GM18511 (cell line): Measurements from ENCODE around the gene FBXL2.
"Not testable (repeated sequence)": the region's sequence is repeated elsewhere in the genome, so short reads cannot be mapped to it uniquely, and the experiment has no call there.

Source experiments
- ATAC-seq: cut with Tn5 transposase; IDR thresholded peaks from one replicate; pipeline ENCODE4 v1.9.1; 2021; ENCODE audit warnings: mild to moderate bottlenecking, moderate library complexity; ENCODE audit not compliant: unreplicated experiment

FBXL2 gene

GRCh38 chr3:33385423-33385822 is 108.2 kb downstream of the FBXL2 start:
- no peak for ATAC-seq

- ATAC-seq: no peak
Measured at GRCh38 chr3:33386631-33387030, 109.4 kb downstream of the FBXL2 start.

GRCh38 chr3:33388374-33389100 is 111.3 kb downstream of the FBXL2 start:
- ATAC-seq: no peak

DNA sequence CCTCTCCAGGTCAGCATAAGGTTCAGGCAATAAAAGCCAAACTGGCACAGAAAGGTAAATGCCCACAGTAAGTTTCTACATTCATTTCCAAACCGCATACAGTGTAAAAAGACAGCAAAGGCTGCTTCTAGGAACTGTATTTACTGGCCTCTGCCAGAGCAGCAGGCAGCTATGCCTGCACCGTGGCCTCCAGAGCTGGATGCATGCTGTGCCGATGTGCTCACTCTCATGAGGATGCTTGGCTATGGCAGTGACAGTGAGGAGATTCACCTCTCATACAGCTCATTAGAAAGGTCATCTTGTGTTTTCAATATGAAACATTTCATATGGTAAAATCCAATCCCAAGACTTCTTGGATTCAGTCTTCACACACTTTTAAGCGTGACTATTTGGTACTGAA is 112.7 kb downstream of the FBXL2 start:
- ATAC-seq: no peak

- no peak for ATAC-seq
Measured at GRCh38 chr3:33391255-33391995, 114.2 kb downstream of the FBXL2 start.

DNA sequence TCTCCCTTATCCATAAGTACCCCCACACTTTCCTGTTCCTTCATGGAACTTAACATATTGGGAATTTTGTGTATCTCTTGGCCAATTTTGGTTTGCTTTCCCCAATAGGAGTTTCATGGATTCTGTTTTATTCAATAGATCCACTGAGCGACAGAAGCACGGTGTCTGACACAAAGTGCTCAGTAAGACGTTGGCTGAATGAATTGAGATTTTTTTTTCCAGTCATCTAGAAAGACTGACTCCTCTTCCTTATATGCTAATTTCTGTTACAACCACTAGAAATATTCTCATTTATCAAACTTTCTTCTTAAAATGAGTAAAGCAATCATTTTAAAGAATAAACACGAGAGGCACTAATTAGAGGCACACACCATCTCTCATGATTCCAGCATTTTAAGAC is 114.9 kb downstream of the FBXL2 start:
- no peak for ATAC-seq

GRCh38 chr3:33392703-33393125 is 115.5 kb downstream of the FBXL2 start:
- no peak for ATAC-seq

DNA sequence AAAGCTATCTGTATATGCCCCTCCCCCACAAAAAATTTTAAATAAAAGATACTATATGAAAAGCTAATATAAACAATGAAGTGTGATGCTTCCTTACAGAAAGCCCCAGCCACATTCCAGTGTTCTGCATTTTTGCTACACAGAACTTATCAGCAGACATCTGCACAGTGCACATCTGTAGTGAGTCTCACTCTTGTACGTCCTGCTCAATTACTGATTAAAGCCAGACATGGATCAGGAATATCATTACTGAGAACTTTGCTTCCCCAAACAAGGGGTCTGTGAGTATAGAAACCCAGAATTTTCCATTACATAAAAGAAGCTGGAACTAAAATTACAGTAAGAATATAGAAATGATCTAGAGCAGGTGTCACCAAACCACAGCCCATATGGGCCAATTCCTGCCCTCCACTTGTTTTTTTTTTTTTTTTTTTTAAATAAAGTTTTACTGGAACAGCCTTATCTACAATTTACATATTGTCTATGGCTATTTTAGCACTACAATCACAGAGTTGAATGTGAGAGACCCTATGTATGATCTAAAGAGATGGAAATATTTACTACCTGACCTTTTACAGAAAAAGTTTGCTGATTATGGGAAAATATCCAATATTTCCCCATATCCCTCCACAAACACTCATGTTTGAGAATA is 117.3 kb downstream of the FBXL2 start:
- ATAC-seq: no peak

DNA sequence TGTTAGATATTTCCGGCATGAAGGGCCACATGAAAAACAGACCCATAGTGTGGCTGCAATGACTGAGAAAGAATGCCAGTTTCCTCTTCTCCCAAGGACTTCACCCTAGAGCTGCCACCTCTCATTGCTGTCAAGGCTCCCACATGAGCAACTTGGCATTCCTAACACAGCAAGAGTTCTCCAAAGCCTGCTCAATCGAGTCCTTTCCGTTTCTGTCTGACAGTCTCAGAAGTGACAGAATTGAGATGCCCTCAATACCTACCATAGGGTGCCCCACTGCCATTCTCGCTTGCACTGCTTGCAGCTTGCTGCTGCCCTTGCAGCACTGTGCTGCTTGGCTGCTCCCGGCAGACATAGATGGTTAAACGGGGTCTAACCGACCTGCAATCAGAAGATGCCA is 118.7 kb downstream of the FBXL2 start:
- ATAC-seq: no peak

DNA sequence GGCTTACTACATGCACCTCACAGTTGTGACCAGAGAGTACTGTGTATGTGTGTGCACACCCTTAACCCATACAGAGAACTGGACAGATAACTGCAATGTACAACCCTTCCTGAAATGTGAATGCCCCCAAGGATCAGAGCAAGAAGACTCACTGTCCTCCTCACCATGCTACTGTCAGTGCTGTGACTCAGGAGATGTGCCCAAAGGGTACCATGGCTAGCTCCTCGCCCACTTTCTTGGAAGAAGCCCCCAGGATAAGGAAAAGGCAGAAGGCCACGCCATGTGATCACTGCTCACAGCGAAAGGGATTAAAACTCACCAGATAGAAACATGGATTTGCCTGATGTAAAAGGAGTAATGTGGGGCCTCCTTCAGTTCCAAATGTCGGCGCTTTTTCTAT is 121.2 kb downstream of the FBXL2 start:
- no peak for ATAC-seq

DNA sequence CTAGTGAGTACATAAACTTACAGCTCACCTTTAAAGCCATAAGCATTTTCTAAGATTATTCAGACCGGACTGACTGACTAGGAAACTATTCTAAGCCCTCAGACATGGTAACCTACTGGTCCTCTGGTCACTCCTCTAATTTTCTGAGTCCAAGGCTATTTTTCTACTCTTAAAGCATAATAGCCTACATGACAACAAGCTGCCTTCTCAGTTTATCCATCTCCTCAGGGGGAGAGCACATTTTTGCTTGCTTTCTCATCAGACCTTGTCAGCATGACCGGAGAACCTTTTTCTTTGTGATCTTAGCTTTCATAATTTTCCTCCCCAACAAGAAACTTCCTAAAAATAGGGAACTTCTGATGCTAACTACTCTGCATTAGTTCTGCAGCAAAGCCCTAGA is 124.5 kb downstream of the FBXL2 start:
- no peak for ATAC-seq

- ATAC-seq: no peak
Measured at GRCh38 chr3:33402936-33403335, 125.7 kb downstream of the FBXL2 start.

DNA sequence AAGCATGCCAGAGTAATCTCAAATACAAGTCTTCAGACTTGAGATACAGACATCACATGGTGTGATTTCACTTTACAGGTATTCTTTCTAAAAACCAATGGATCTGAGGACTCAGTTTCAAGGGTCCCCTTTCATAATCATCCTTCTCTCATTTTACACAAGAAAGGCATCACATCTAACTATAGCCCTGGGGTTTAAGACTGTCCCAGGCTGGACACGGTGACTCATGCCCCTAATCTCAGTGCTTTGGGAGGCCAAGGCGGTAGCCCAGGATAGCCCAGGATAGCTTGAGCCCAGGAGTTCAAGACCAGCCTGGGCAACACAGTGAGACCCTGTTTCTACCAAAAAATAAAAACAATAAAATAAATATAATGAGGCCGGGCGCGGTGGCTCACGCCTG is 126.5 kb downstream of the FBXL2 start:
- ATAC-seq: no peak

- not testable (repeated sequence) for ATAC-seq
Measured at GRCh38 chr3:33410816-33411215, 133.6 kb downstream of the FBXL2 start.

DNA sequence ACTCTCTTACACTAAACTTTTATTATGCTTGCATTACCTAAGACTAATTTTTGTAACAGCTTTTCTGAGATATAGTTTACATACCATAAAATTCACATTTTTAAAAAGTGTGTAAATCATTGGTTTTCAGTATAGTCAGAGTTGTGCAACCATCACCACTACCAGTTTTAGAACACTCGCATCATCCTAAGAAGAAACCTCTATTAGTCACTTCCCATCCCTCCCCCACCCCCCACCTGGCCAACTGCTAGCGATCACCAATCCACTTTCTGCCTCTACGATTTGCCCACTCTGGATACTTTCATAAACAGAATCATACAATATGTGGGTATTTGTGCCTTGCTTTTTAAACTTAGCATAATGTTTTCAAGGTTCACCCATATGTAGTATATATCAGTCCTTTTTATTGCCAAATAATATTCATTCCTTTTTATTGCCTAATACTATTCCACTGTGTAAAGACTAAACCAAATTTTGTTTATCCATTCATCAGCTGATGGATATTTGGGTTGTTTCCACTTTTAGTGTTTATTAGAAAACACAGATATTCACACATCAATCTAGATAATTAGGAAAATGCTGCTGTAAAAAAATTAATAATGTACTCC is 139.9 kb downstream of the FBXL2 start:
- no peak for ATAC-seq

DNA sequence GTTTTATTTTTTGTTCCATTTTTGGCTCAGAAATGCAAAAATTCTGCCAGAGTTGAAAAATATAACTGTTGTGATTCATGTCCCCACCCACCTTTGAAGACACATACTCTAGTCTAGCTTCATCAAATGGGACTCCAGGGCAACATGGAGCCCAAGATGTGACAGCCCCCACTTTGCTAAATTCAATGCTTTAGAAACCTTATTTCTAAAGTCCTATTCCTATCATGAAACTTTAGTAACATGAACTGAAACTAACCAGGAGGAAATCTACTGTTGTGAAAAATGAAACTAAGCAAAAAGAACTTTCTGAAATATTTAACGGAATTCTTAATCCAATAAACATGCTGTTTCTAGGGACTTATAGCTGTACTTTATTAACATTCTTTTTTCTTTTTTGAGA is 142.7 kb downstream of the FBXL2 start:
- peak; percentile 72 for ATAC-seq

DNA sequence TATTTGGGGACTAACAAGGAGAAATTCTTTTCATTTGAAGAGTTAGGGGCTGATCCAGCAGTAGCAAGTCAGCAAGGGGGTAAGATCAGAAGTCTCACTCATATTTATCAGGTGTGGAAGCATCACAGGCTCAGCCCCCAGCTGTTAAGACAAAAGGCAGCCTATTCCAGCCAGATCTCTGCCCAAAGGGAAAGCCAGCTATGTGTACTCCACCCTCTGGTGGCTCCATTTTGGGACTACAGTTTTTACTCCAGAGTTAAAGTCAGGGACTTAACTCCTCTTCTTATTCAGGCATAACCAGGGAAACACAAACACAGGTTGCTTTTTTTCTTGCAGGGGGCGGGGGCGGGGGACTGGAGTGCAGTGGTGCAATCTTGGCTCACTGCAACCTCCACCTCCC is 143.7 kb downstream of the FBXL2 start:
- no peak for ATAC-seq

- ATAC-seq: no peak
Measured at GRCh38 chr3:33424606-33425452, 147.6 kb downstream of the FBXL2 start.

DNA sequence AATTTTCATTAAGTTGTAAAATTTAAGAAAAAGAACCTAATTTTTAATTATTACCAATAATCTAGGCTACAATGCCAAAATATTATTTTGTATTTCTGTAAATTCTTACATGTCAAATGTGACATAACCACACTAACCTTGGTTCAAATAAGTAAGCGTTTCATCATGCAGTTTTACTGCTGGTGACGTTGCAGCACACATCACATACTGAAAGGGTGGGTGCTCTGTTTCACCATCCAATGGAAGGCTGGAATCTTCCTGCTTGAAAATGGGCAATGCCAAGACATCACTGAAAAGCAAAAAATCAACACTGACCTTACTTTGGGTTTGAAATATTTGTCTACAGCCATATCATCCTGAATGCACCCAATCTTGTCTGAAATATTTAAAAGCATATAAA is 148.2 kb downstream of the FBXL2 start:
- ATAC-seq: no peak

GRCh38 chr3:33426068-33426467 is 148.8 kb downstream of the FBXL2 start:
- ATAC-seq: no peak
